Iris pigment epithelial cell (primary cell): Measurements from ENCODE around the gene SLC26A9.

Experiments used
- DNase-seq: peaks from one replicate; pipeline ENCODE4 v3.0.0-alpha.2; 2011; ENCODE audit warnings: low read depth

The SLC26A9 gene

GRCh38 chr1:205973377-205974232, 30.3 kb upstream of the SLC26A9 start:
- DNase-seq: no peak

- no peak for DNase-seq
Measured at GRCh38 chr1:205972491-205973168, 29.4 kb upstream of the SLC26A9 start.

DNA sequence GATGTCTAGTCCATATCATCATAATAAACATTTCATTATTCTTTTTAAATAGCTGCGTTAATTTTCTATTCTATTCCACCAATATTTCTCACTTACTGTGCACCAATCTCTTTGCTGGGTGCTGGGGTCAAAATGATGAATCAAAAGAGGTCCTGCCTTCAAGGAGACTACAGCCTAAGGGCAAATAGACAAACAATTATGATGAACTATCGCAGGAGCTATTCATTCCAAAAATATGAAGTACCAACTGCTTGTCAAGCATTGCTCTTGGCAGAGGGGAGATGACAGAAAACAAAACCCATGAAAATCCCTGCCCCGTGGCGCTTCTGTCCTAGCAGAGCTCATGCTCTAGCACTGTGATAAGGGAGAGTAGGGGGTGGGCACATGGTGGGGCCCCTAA, 28.8 kb upstream of the SLC26A9 start:
- no peak for DNase-seq

DNA sequence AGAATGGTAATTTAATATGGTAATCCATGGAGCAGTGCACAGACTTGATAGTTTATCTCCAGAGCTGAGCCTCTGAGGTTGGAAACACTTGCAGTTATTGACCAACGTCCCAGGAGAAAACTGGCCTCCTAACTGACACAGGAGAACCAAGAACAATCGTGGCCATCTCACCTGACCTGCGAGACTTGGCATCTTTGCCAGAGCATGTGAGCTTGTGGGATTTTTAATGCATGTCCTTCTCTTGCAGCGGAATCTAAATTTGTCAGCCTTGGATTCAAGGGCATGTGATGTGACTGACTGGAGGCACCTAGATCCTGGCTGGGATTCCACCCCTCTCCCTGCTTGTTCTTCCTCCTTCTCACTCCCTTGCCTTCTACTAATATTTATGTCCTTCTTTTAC, 27.8 kb upstream of the SLC26A9 start:
- no peak for DNase-seq

GRCh38 chr1:205970486-205970885, 27.2 kb upstream of the SLC26A9 start:
- no peak for DNase-seq

DNA sequence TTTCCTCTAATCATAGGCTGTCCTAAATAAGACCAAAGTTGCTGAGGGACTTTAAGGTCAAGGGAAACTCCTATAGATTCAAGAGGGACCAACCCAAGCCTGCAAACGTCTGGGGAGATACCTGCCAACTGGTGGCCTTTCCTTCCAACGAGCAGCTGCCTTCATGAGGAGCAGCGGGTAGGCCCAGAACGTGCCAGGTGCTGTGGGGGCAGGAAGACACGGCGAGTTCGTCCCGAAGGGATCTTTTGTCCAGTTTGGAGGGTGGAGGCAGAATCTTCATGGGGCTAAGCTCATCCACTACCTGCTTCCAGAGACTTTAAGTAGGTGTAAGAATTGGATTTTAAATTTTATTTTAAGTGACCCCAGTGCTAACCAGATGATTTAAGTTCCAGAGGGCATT, 26.0 kb upstream of the SLC26A9 start:
- no peak for DNase-seq

GRCh38 chr1:205967554-205968335, 24.5 kb upstream of the SLC26A9 start:
- peak; percentile 36 for DNase-seq

DNA sequence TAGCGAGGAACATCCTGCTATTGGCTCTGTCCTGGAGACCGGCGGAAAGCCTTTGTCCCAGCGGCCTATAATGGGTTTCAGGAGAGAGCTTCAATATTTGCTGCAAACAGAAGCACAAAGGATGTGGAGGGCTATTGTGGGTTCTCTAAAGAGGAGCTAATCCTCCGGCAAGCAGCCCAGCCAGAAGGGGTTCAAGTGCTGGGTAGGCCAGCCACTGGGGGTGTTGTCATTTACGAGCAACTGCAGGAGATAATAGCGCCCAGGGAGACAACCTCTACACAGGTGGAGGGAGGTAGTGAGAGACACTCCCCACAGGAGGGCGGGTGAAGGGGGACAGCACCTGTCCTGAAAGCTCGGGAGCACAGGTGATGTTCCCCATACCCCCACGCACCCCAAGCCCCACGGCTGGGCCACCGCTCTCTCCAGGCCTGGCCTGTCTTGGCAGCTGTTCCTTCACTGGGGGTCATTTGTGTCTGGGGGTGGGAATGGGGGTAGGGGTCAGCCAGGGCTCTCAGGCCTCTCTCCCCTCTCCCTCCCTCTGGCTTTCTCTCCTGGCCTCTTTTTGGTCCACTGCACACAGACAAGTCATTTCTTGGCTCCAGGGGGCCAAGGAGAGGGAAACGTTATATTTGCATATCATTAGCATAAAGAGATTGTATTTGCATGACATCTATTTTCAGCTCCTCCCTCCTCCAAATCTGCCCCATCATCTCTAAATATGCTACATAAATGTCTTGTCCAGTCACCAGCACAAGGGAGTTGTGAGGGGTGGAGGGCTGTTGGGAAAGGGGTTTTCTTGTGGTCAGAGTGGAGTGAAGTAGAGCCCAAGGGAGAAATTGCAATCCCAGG, 22.0 kb upstream of the SLC26A9 start:
- no peak for DNase-seq

DNA sequence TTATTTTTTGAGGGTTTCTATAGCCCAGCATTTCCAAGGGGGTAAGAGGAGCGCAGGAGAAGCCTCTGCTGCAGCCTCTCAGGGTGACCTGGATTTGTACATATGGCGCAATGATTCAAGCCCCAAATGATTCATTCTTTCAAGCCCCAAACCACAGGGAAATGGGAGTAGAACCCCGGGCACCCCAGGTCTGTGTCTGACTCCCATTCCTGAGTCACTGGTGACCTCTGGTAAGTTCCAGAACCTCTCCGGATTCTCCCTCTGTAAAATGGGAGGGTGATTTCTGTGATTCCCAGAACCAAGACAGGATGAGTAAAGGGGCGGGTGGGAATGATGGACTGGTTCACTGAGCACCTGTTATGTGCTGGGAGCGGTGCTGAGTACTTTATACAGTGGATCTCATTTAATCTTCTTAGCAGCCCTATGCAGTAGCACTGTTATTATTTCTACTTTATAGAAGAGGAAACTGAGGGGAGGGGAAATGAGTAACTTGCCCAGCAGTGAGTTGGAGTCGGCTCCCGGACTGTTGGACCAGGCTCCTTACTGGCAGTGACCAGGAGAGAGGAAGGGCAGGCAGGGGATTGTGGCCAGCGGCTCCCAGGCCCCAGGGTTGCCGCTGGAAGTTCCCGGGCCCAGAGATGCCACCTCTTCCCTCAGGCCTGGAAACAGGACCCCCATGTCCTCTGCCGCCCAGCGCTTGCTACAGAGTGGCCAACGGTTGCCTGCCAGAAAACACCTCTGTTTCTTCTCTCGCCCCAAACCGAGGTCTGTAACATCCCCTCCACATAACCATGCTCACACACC, 20.3 kb upstream of the SLC26A9 start:
- peak; percentile 88 for DNase-seq

GRCh38 chr1:205962821-205963221, 19.6 kb upstream of the SLC26A9 start:
- no peak for DNase-seq

- DNase-seq: peak; percentile 19
Measured at GRCh38 chr1:205961991-205962820, 18.9 kb upstream of the SLC26A9 start.

DNA sequence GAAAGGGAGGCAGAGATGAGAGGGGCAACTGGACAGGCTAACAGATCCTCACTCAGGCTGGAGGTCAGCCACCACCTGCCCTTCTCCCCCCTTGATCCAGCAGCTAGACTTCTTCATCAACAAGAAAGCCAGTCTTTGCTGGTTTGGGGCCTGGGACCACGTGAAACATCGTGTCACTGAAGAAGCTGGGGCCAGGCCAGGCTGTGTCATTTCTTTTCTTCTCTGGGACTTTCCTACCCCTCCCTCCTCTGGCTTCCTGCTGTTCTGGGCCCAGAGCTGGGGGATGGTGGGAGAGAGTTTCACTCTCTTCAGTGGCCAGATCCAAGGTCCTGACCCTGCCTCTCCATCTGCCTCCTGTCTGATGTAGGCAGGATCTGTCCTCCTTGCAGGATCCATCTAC, 18.1 kb upstream of the SLC26A9 start:
- no peak for DNase-seq

DNA sequence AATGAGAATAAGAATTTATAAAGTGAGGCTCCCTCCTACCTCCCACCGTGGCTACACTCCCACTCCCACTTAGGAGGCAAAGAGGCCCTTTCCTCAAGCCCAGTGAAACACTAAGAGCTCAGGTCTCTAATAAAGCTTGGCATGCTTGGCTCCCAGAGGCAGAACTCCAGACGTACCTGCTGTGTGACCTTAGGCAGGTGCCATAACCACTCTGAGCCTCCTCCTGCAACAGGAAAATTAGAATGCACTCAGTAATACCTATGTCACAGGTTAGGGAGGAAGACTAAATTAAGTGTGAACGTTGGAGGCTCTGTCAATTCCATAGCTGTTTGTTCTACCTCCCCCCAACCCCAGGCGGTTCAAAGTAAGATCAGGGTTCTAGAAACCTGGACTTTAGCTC, 16.5 kb upstream of the SLC26A9 start:
- no peak for DNase-seq

DNA sequence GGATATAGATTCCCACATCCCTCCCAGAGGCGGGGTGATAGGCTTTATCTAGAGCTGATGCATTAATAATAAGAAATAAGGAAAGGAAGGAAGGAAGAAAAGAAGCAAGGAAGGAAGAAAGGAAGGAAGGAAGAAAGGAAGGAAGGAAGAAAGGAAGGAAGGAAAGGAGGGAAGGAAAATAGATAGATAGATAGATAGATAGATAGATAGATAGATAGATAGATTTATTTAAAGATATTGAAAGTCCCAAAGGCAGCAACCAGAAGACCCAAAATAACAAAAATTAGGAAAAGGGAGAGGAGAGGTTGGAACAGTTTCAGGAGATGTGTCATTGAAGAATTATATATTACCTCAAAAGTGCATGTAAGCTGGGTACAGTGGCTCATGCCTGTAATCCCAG, 12.2 kb upstream of the SLC26A9 start:
- DNase-seq: no peak

GRCh38 chr1:205954819-205955404, 11.7 kb upstream of the SLC26A9 start:
- no peak for DNase-seq

GRCh38 chr1:205951746-205952145, 8.5 kb upstream of the SLC26A9 start:
- no peak for DNase-seq

- DNase-seq: no peak
Measured at GRCh38 chr1:205950826-205951549, 7.7 kb upstream of the SLC26A9 start.

- DNase-seq: peak; percentile 19
Measured at GRCh38 chr1:205950280-205950679, 7.0 kb upstream of the SLC26A9 start.

DNA sequence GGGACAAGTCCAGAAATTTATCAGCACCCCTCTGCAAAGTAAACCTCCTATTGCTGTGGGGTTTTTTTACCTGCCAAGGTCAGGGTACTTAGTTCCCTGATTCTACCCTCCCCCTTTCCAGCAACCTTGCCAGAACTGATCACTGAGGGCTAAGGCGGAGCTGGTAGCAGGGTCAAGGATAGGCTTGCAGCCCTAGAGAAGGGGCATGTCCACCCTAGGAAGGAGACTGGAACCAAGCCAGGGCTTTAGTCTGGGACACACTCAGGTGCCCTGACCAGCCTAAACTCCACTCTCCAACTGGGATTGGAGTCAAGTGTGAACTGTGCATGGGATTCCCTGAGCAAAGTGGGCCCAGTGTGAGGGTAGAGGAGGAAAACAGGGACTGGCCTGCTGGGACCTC, 6.5 kb upstream of the SLC26A9 start:
- DNase-seq: no peak
